HG03457 (cell line): ENCODE results near the gene GABRR3.
A peak's percentile ranks its signal among the peaks of the same experiment; 100 is the strongest.

Experiments
- ATAC-seq: cut with Tn5 transposase; IDR thresholded peaks from one replicate; pipeline ENCODE4 v1.9.1; 2021; ENCODE audit warnings: moderate number of reproducible peaks; ENCODE audit not compliant: unreplicated experiment

The GABRR3 gene

GRCh38 chr3:97992547-97993173, 42.5 kb downstream of the GABRR3 start:
- no peak for ATAC-seq

- no peak for ATAC-seq
Measured at GRCh38 chr3:97991293-97991682, 43.8 kb downstream of the GABRR3 start.

DNA sequence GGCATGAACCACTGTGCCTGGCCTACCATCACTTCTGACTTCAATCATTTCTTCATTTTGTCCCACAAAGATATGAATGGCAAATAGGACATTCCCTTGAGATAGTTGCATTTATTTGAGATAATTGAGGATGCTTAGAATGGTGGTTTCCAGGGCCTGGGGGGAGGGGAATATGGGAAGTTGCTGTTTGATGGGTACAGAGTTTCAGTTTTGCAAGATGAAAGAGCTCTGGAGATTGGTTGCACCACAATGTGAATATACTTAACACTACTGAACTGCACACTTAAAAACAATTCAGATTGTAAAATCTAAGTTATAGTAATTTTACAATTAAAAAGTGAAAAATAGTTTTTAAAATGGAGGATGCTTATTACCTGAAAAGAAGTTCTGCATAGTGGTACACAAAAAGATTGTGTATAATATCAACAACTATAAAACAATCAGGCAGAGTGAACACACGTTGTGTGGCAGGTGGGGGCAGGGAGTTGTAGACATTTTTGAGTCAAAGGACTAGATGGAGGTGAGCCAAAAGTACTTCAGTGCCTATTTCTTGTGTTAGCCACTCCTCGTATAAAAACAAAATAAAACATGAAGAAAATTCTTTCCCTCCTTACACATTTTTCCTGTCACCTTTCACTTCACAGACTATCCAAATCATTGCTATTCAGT, 44.4 kb downstream of the GABRR3 start:
- no peak for ATAC-seq

DNA sequence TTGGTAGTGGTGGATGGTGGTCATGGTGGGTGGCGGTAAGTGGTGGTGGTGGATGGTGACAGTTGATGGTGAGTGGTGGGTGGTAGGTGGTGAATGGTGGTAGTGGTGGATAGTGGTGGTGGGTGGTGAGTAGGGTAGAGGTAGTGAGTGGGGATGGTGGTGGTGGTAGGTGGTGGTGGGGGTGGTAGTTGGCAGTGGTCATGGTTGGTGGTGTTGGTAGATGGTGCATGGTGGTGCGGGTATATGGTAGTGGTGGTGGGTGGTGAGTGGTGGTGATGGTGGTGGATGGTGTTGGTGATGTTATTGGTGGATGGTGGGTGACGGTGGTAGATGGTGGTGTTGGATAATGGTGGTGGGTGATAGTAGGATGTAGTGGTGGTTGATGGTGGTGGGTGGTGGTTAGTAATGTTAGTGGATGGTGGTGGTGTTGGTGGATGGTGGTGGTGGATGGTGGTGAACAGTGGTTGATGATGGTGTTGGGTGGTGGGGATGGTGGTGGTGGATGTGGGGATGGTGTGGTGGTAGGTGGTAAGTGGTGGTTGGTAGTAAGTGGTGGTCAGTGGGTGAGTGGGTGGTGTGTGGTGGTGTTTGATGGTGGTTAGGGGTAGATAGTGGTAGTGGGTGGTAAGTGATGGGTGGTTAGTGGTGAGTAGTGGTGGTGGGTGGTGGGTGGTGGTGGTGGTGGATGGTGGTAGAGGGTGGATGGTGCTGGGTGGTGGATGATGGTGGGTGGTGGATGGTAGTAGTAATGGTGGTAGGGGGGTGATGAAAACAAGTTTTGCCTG, 46.1 kb downstream of the GABRR3 start:
- ATAC-seq = no peak

- ATAC-seq = no peak
Measured at GRCh38 chr3:97987306-97987705, 47.8 kb downstream of the GABRR3 start.

DNA sequence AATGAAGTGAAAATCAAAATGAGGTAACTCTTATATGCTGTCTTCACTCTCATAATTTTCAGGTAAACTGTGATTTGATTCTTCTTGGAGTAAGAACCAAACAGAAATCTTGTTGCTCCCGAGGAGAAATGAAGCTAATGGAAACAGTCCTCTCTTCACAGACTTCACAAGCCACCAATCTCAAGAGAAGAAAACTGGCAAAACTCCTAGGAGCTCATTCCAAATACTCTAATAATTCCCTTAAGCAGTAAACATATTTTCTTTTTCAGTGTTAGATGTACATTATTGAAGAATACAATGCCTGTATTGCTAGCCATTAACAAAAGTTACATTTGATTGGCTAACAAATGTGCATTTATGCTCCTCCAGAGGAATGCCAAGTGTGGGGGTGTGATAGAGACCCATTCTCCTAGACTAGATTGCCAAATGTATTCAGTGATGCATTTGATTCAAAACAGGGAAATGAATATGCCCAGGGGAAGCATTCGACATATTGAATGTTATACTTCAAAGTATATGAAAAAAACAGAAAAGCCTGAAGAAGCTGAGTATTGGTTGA, 51.1 kb downstream of the GABRR3 start:
- ATAC-seq = no peak

DNA sequence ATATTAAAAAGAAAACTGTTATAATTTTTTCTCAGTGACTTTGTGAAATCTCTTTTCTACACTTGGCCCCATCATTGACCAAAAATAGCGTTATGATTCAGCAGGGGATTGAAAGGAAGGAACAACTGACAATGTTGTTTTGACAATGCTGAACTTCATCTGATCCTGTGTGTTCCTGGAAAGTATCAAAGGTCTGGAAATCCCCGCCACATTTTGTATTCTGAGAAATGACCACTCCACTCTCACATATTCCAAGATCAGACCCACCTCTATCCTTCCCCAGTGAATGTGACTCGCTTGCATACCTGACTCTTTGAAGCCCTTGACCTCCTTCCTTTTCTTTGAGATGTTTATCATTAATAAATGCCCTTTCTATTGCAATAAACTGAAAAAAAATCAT, 53.2 kb downstream of the GABRR3 start:
- no peak for ATAC-seq

DNA sequence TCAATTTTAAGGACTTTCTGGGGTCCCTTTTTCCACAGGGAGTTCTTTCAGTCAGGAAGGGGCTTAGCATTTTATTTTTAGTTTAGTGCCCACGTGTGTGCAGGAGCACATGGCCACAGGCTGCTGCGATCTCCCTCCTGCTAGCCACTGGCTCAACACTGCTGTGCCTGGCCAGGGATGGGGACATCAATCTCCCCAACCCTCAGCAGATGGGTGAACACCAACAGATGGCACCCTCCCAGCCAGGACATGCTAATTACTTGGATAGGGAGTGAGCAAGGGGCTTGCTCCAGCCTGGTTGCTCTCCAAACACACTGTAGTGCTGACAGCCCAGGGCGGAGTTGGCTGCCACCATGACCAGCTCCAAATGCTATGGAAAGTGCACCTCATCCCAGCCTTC, 55.5 kb downstream of the GABRR3 start:
- ATAC-seq = no peak

- ATAC-seq = no peak
Measured at GRCh38 chr3:97975466-97975865, 59.6 kb downstream of the GABRR3 start.

GRCh38 chr3:97974996-97975395, 60.1 kb downstream of the GABRR3 start:
- no peak for ATAC-seq

DNA sequence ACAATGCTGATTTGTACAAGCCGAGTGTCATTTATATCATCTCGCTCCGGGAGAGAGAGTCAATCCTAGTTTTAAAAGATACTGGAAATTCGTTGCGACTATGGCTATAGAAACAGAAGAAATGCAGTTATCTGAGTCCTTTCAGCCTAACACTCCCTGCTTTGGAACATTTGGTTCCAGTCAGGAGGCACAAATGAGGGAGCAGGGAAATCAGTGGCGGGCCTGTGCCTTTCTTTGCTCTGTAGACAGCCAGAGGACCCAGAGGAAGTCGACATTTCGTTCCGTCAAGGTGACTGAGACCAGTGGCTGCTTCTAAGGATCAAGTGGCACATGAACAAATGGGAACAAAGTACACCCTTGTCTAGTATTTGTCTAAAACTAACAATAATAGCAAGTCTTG, 62.1 kb downstream of the GABRR3 start:
- no peak for ATAC-seq

DNA sequence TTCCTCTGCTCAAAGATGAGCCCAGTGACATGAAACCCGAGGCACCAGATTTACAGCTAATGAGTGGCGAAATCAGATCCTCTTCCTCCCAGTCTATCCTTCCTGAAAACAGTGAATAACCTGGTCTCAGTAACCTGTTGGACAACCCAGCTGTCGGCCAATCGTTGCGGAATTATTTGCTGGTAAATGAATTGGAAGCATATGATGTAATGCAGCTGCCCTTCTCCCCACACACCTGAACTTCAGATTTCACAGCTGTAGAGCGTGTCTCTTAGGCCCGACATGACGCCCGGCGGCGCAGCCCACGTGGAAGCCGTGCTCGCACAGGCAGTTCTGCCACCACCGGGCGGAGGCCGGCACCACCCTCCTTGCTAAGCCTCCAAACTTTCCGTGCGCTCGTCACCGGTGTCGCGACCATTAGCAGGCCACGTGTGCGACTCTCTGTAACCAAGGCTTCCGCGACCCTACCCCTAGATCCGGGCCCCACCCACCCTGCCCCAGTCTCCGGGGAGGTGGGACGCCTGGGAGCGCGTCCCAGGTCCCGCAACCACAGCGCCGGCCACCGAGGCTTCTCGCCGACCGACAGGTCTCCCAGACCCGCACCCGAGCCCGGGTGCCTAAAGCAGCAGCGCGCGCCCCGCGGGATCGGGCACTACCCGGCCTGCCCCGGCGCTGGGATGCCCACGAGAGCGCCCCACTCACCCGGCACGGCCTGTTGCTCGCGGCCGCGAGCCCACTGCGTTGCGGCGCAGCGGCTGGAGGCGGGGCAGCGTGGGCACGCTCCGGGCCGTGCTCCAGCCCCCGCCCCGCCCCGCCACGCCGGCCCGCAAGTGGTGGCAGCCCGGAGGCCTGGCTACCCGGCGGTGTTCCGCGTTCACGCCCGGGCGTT, 63.2 kb downstream of the GABRR3 start, which contains the start of gene RIOX2:
RIOX2 (minus strand) TSS at position 753 of the 889 bp plus-strand sequence. CDS start 4,838 bp downstream, outside the sequence.
- ATAC-seq = peak; percentile 90

DNA sequence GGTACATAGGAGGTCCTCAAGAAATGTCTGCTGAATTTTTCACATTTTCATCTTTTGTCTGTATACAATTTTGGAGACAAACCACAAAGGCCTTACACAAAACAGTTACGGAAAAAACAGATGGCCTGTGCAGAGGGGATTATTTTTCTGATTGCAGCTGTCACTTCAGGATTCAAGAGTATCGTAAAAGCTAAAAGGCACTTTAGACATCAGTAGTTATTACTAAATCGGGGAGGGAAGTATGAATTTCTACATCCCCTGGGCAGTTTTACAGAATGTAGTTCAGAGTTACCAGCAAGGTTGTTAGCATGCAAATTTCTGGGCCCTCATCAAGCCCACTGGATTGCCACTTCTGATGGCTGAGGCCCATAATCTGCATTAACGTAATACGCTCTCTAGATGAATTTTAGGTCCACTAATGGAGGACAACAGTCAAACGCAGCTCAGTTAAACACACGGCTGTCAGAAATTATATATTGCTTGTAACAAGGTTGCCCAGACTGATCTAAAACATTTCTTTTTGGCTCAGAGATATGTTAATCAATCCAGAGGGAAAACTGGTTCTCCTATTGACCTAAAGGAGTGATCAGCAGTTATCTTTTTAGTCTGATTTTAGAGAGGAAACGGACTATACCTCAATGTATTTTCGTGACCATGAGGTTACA, 64.0 kb downstream of the GABRR3 start:
- no peak for ATAC-seq

DNA sequence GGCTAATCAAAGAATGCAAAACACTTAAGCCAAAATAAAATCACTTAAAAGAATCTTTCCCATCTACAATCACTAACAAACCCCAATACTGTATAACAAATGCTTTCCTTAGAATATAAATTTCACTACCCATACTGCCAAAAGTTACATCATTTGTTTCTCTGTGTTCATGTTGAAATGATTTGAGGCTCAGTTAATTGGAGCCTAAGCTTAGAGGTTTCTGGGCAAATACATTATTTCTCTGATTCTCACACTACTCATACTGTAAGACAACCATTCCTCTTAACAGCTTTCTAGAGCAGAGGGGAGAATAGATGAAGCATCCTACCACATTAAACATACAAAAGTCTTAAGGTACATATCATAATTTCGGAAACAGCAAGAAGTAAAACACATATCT, 65.0 kb downstream of the GABRR3 start:
- no peak for ATAC-seq

DNA sequence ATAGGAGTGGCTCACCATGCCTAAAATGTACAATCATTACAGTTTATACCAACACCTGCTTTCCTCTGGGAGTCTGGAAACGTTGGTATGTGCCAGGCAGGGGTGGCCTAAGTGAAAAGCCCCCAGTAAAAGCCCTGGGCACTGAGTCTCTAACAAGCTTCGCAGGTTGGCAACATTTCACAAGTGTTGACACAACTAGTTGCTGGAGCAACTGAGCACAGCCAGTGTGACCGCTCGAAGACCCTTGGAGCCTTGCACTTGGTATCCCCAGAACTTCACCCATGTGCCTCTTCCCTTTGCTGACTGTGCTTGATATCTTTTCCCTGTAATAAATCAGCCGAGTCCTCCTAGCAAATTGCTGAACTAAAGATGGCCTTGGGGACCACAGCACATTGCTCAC, 65.6 kb downstream of the GABRR3 start:
- no peak for ATAC-seq

- no peak for ATAC-seq
Measured at GRCh38 chr3:97968376-97968775, 66.7 kb downstream of the GABRR3 start.

DNA sequence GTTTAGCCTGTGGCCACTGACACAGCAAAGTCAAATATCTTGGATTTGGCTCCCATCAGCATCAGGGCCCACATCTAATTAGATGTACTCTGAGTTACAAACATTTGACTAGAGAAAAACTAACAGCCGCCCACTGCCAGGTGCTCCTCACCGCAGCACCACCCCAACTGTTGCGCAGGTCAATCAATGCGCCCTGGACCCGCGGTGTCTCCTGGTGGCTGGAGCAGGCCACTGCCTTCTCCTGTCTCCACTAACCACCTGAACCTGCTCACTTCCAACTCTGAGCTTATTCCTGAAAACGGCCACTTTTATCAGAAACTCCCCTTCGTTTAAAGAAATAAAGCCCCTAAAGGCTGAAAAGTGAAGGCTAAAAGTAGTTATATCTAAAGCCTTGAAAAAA, 67.1 kb downstream of the GABRR3 start:
- no peak for ATAC-seq

DNA sequence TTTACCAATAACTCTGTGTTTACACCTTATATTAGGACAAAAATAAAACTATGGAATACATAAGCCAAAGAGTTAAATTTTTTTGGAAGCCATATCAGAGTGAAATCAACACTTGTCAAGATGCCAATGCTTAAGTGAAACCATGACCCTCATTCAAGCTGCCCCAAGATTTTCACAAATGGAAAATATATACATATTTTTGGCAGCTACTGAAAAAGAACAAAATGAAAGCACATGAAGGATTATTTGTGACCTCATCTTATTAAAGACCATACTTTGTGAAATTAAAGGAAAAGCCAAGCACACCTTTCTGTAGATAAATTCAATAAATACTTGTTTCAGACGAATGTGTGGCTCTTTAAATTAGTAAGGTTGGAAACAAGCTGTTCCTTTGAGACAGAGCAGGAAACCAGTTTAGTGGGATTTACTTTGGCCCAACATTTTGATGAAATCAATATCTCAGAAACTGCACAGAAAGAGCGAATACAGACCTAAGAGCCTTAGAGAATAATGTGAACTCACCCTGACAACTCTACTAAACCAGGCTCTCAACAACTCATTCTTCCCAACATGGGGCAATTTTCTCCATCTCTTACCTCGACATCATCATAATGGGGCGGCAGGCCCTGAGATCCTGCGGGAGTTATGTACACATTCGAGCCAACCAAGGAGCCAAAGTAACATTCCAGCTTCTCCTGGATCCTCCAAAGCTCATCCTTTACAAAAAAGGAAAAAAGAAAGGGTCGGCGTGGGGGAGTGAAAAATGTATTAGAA, 73.9 kb downstream of the GABRR3 start:
- ATAC-seq = no peak

DNA sequence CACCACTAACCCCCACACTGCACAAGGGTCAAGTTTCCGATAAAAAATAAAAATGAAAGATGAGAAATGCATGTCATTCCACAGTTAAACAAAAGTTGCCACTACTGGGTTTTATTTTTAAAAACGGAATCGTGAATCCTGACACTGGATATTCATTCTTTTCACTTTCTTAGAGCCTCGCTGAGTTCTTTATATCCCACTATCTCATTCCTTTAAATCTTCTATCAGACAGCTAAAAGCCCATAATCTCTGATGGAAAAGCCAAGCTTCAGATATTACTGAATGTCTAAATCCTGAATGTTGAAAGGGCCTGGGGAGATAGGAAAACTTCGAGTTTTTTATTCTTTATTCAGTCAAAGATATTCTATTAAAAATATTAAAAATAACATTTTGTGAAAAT, 74.6 kb downstream of the GABRR3 start:
- no peak for ATAC-seq
